LNCAP (cell line): Measurements from ENCODE around the gene RAB40A.

Source experiments
- CTCF ChIP-seq: fragments of 450-650 bp; IDR thresholded peaks from 2 replicates; pipeline ENCODE4 v1.5.1; 2017; ENCODE audit warnings: mild to moderate bottlenecking

The RAB40A gene

DNA sequence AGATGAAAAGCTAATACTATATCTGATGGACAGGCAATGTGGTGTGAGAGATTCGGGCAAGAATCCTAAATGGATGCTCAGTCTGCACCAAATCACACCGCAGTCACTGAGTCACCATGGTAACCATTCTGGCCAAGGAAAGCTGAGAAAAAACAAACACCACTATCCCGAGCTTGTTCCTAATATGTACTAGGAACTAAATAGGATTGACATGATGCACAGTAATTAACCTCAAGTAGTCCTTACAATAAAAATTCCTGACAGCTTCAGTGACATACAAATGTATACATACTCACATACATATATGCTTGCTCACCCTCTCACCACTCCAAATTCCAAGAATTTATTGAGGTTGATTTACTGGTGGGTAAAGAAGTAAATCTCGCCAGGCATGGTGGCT, 1.1 kb upstream of the RAB40A start:
- TF ChIP-seq CTCF = no peak

DNA sequence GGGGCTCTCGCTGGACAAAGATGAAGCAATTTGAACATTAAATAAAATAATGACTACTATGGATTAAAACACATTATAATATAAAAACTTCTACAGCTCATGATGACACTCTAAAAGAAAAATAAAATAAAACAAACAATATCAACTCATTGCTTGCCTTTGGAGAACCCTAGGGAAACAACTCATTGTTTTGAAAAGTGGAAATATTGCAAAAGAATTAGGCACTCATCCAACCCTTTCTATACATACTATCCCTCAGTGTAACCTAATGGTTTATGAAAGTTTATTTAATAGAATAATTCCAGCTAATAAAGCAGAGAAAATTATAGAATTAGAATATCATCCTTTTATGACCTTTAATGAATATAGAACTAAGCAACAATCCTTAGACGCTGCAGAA, 718 bp downstream of the RAB40A start:
- TF ChIP-seq CTCF = no peak

- no peak for TF ChIP-seq CTCF
Measured at GRCh38 chrX:103517246-103517645, 2.0 kb downstream of the RAB40A start.

DNA sequence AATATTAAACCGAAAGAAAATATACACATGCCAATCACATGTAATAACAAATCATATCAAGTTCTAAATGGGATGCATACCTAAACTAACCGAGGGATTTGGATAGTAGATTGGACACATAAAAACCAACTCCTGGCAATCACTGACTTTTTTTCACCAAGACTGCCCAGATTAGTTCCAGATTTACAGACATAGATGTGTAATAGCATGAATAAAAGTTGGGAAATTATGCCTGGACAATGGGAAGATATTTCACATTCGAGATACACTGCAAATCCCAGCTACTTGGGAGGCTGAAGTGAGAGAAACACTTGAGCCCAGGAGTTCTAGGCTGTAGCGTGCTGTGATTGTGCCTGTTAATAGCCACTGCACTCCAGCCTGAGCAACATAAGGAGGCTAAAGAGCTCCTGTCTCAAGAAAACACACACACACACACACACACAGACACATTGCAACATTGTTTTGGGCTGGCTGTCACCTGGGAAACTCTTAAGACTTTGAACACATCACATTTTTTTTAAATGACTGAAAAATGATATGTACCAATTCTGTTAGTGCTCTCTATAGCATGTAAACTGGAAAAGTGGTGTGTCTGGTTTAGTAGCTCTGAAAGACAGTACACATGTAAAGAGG, 5.7 kb downstream of the RAB40A start:
- TF ChIP-seq CTCF = no peak

DNA sequence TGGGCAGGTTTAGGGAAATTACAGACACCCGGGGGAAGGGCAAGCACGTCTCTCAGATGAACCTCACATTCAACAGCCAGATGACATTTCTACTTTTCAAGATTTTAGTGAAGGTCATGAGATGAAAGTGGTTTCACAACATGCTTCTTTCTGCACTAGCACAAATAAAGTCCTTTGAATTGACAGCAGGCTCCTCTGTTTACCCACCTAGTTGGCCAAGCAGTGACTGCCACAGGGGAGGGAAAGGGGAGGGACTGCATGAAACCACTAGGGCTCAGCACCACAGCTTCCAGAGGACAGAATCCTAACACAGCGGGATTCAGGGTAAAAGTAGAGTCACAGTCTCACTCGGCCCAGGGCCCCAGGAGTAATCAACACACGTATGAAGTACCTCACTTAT, 6.2 kb downstream of the RAB40A start:
- TF ChIP-seq CTCF = no peak

DNA sequence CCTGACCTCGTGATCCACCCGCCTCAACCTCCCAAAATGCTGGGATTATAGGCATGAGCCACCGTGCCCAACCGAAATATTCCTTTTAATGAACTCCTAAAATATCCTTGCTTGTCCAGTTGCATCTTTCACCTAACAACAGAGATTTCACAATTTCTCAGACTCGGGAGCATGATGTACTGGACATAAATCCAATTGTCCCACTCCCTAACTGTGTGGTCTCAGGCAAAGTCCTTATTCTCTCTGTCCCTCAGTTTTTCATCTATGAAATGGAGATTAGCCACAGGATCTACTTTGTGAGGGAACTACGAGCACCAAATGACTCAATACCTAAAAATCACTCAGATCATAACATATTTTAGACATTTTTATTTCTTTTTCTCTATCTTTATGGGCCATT, 9.3 kb downstream of the RAB40A start:
- no peak for TF ChIP-seq CTCF

DNA sequence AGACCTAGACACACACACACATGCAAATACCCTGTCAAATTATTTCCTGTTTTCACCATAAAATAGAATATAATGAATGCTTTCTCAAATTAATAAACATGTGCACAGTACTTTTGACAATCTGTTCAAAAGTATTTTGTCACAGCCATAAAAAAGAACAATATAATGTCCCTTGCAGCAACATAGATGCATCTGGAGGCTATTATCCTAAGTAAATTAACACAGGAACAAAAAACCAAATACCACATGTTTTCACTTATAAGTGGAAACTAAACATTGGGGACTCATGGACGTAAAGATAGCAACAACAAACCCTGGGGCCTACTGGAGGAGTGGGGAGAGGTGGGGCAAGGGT, 15.5 kb downstream of the RAB40A start:
- TF ChIP-seq CTCF = no peak

GRCh38 chrX:103503163-103503852, 16.0 kb downstream of the RAB40A start:
- TF ChIP-seq CTCF = no peak
